NCI-H1092 treated with DMSO at 0.1 percent for 48 hours (cell line): Measurements from ENCODE around the gene KEL.

Experiments used
- DNase-seq: peaks from one replicate; lab custom pipeline; 2025; lab: John Stamatoyannopoulos, UW

The KEL gene

GRCh38 chr7:142898377-142899170 is 63.6 kb downstream of the KEL start:
- no peak for DNase-seq

GRCh38 chr7:142897691-142898090 is 64.5 kb downstream of the KEL start:
- DNase-seq = no peak

- DNase-seq = no peak
Observed at GRCh38 chr7:142896741-142897379, 65.3 kb downstream of the KEL start.

- no peak for DNase-seq
Observed at GRCh38 chr7:142896151-142896550, 66.0 kb downstream of the KEL start.

- no peak for DNase-seq
Observed at GRCh38 chr7:142894985-142895593, 67.1 kb downstream of the KEL start.

- DNase-seq = no peak
Observed at GRCh38 chr7:142894112-142894984, 67.8 kb downstream of the KEL start.

- no peak for DNase-seq
Observed at GRCh38 chr7:142892951-142893350, 69.2 kb downstream of the KEL start.

- no peak for DNase-seq
Observed at GRCh38 chr7:142891490-142892082, 70.6 kb downstream of the KEL start.
